Endothelial cell of umbilical vein (primary cell): ENCODE measurements around the gene SPATS2L.

Experiments used
- EZH2 ChIP-seq: IDR thresholded peaks from 2 replicates; pipeline ENCODE4 v1.6.1; 2012; ENCODE audit warnings: borderline replicate concordance, low read depth, mild to moderate bottlenecking, moderate library complexity, low read length, inconsistent platforms; ENCODE audit not compliant: severe bottlenecking
- GATA2 ChIP-seq: IDR thresholded peaks from 2 replicates; pipeline ENCODE4 v1.7.0; 2011; ENCODE audit warnings: low read depth, mild to moderate bottlenecking, moderate library complexity, mixed read lengths, low read length; ENCODE audit not compliant: insufficient read length, insufficient read depth
- JUN ChIP-seq: IDR thresholded peaks from 2 replicates; pipeline ENCODE4 v1.6.1; 2011; ENCODE audit warnings: borderline replicate concordance, low read depth; ENCODE audit not compliant: insufficient read length, insufficient read depth
- POLR2A ChIP-seq: IDR thresholded peaks from 2 replicates; pipeline ENCODE4 v1.6.1; 2012; ENCODE audit warnings: low read depth, mild to moderate bottlenecking, control low read depth, low read length
- TF ChIP-seq, protein P1 (sequence below), 2 donors: IDR thresholded peaks; 1 replicate in 1 of 2; 2 replicates in 1 of 2; pipeline ENCODE4 v1.5.1; 2011; ENCODE audit warnings: low read length in 2 of 2, mild to moderate bottlenecking in 2 of 2, moderate library complexity in 2 of 2, control low read depth in 1 of 2, inconsistent platforms in 1 of 2, low read depth in 1 of 2; ENCODE audit not compliant: insufficient read depth in 1 of 2; ENCODE audit errors: extremely low read depth in 1 of 2
- TF ChIP-seq, protein P2 (sequence below): IDR thresholded peaks from 2 replicates; pipeline ENCODE4 v1.6.1; 2011; ENCODE audit not compliant: insufficient read depth, insufficient read length

DNA sequence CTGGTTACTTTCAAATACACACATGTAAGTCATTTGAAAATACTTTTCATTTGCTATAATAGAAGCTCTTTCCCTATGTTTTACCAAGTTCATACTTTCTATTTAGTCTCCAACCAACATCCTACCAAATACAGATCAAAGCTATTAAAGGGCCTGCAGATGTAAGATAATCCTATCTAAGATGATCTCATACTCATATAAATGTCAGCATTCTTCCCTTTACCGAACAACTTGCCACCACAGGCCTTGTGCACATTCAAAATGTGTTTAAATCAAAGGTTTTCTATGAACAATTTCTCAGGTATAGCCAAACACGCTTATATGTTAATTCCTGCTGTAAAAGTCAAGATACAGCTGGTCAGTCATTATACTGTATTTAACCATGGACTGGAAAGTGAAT, 180.0 kb downstream of the SPATS2L start:
- TF ChIP-seq, protein P1, sequence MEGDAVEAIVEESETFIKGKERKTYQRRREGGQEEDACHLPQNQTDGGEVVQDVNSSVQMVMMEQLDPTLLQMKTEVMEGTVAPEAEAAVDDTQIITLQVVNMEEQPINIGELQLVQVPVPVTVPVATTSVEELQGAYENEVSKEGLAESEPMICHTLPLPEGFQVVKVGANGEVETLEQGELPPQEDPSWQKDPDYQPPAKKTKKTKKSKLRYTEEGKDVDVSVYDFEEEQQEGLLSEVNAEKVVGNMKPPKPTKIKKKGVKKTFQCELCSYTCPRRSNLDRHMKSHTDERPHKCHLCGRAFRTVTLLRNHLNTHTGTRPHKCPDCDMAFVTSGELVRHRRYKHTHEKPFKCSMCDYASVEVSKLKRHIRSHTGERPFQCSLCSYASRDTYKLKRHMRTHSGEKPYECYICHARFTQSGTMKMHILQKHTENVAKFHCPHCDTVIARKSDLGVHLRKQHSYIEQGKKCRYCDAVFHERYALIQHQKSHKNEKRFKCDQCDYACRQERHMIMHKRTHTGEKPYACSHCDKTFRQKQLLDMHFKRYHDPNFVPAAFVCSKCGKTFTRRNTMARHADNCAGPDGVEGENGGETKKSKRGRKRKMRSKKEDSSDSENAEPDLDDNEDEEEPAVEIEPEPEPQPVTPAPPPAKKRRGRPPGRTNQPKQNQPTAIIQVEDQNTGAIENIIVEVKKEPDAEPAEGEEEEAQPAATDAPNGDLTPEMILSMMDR (IDR thresholded peaks at IDR 0.05; ENCODE audit: extremely low read depth in 1 of 2, insufficient read depth in 1 of 2, low read depth in 1 of 2, low read length in 2 of 2): no peak
- TF ChIP-seq EZH2: no peak
- TF ChIP-seq, protein P2, sequence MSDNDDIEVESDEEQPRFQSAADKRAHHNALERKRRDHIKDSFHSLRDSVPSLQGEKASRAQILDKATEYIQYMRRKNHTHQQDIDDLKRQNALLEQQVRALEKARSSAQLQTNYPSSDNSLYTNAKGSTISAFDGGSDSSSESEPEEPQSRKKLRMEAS: no peak
- no peak for TF ChIP-seq POLR2A
- TF ChIP-seq GATA2: no peak
- no peak for TF ChIP-seq JUN
